Vagina (tissue), 2 donors: ENCODE results near the gene GK.

Source experiments
- CTCF ChIP-seq, 3 experiments: fragments of 450-650 bp in 2 of 3; fragments of 200-600 bp in 1 of 3; sonication (generic) in 1 of 3; IDR thresholded peaks; one replicate each; pipeline ENCODE4 v1.5.1; 2017 to 2019; ENCODE audit warnings: antibody characterized with exemption in 3 of 3, mild to moderate bottlenecking in 2 of 3, moderate library complexity in 2 of 3
- POLR2A ChIP-seq, 2 donors: fragments of 450-650 bp; IDR thresholded peaks; one replicate each; pipeline ENCODE4 v1.6.1; 2017; ENCODE audit warnings: antibody characterized with exemption in 2 of 2, mild to moderate bottlenecking in 2 of 2, moderate library complexity in 2 of 2
- POLR2AphosphoS5 ChIP-seq, 2 donors: sonication (generic); formaldehyde crosslinking; IDR thresholded peaks; one replicate each; pipeline ENCODE4 v1.9.0; 2017; ENCODE audit warnings: antibody characterized with exemption in 2 of 2, mild to moderate bottlenecking in 2 of 2, low read depth in 1 of 2; ENCODE audit not compliant: insufficient read depth in 1 of 2

- TF ChIP-seq CTCF (IDR thresholded peaks at IDR 0.05) (no peak), POLR2A (IDR thresholded peaks at IDR 0.05) (no peak), POLR2AphosphoS5 (IDR thresholded peaks at IDR 0.05; ENCODE audit: insufficient read depth in 1 of 2, low read depth in 1 of 2) (no peak)
Observed at GRCh38 chrX:30777575-30777974, 124.4 kb downstream of the GK start.
